Measurements from ENCODE around the gene KLHDC8A.

GRCh38 chr1:205375835-205376545 is 19.3 kb upstream of the KLHDC8A start:
- TF ChIP-seq CTCF (IDR thresholded peaks at IDR 0.05) (no peak), POLR2A (IDR thresholded peaks at IDR 0.05) (no peak)
